Measurements from ENCODE around the gene SECTM1.
"Not testable (repeated sequence)": the region's sequence is repeated elsewhere in the genome, so short reads cannot be mapped to it uniquely, and the experiment has no call there.

The SECTM1 gene

GRCh38 chr17:82370471-82371332, 37.1 kb upstream of the SECTM1 start:
- DNase-seq (ENCODE audit: low read depth in 1 of 2, low spot score in 1 of 2): no peak

DNA sequence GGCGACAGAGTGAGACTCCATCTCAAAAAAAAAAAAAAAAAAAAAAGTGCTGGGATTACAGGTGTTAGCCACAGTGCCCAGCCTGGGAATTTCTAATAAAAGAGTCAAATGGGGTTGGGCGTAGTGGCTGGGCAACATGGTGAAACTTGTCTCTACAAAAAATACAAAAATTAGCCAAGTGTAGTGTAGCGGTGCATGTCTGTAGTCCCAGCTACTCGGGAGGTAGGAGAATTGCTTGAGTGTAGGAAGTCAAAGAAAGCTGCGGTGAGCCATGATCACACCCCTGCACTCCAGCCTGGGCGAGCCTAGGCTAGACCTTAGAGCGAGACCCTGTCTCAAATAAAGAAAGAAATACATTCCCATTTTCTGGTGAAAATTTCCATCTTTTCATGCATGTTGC, 35.6 kb upstream of the SECTM1 start:
- no peak for DNase-seq (ENCODE audit: low read depth in 1 of 2, low spot score in 1 of 2)

DNA sequence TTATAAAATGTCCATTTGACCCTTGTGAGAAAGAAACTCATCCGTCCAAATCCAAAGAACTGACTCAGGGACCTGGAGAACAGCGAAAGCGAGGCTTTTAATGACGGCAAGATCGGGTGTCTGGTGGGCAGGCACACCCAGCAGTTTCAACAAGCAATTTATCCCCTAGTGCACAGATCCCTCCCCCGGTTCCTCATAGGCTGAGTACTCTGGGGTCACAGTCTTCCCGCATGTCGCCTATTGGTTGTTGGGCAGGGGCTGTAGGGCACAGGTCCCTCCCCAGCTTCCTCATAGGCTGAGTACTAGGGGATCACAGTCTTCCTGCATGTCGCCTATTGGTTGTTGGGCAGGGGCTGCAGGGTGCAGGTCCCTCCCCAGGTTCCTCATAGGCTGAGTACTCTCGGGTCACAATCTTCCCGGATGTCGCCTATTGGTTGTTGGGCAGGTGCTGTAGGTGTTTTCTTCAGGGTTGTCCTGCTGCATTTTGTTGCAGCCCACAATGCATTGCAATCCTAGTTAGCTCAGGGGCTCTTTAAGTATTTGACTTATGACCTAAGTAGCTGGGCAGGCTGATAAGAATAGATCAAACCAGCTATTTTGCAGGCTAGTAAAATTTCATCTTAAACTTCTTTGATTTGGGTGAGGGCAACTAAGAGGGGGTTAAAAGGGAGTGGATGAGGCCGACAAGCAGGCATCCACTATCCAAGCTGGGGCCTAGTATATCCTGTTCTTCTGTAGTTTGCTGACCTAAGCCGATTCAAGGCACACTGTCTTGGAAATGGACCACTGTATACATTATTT, 34.4 kb upstream of the SECTM1 start:
- no peak for DNase-seq (ENCODE audit: low read depth in 1 of 2, low spot score in 1 of 2)

- no peak for DNase-seq (ENCODE audit: low read depth in 1 of 2, low spot score in 1 of 2)
Observed at GRCh38 chr17:82366749-82367148, 33.2 kb upstream of the SECTM1 start.

DNA sequence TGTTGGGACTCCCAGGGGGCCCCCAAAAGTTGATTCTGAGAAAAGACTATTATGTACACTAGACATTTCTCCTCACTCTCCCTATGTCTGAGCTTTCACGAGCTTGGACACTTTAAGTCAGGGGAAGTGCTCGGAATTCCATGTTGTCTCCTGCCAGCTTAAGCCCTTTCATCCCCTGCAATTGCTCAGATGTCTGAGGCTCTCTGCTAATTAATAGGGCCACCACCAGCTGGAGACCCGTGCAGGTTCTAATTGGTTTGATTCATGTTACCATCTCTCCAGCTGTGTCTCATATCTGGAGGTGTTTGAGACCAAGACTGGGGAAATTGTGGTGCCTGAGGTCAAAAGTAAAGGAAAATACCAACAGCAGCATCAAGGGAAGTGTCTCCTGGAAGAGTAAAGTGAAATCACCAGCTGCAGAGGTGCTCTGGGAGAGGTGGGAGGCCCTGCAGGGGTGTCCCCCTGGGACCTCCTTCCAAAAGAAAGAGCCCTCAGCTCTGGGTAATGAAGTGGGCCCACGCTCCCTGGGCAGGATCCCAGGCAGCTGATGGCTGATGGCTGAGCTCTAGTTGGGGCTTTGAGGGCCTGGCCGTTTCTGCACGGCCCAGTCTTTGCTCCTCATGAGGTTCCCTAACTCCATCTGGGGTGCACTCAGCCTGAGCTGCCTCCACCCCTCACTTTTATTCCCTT, 32.2 kb upstream of the SECTM1 start:
- no peak for DNase-seq (ENCODE audit: low read depth in 1 of 2, low spot score in 1 of 2)

DNA sequence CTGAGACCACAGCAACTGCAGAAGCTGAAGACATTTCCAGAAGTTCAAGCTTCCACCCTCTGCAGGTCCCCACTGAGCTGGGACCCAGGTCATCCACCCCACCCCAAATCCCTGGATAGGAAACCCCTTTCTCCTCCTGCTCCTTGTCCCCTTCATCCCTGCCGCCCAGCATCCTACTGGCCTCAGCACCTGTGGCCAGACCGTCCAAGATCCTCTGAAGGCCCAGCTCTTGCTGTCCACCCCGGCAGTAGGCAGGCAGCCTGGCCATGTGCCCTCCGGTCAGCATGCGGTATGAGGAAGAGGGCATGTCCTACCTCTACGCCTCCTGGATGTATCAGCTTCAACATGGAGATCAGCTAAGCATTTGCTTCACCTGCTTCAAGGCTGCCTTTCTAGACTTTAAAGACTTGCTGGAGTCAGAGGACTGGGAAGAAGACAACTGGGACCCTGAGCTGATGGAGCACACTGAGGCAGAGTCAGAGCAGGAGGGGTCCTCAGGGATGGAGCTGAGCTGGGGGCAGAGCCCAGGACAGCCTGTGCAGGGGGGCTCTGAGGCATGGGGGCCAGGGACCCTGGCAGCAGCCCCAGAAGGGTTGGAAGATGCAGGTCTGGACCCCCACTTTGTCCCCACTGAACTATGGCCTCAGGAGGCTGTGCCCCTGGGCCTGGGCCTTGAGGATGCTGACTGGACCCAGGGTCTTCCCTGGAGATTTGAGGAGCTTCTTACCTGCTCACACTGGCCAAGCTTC, 28.5 kb upstream of the SECTM1 start:
- no peak for DNase-seq (ENCODE audit: low read depth in 1 of 2, low spot score in 1 of 2)

DNA sequence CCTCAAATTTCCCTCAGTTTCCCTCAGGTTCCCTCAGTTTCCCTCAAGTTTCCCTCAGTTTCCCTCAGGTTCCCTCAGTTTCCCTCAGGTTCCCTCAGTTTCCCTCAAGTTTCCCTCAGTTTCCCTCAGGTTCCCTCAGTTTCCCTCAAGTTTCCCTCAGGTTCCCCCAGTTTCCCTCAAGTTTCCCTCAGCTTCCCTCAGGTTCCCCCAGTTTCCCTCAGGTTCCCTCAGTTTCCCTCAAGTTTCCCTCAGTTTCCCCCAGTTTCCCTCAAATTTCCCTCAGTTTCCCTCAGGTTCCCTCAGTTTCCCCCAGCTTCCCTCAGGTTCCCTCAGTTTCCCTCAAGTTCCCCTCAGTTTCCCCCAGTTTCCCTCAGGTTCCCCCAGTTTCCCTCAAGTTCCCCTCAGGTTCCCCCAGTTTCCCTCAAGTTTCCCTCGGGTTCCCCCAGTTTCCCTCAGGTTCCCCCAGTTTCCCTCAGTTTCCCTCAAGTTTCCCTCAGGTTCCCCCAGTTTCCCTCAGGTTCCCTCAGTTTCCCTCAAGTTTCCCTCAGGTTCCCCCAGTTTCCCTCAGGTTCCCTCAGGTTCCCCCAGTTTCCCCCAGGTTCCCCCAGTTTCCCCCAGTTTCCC, 26.0 kb upstream of the SECTM1 start:
- not testable (repeated sequence) for DNase-seq (ENCODE audit: low read depth in 1 of 2, low spot score in 1 of 2)

- no peak for DNase-seq (ENCODE audit: low read depth in 1 of 2, low spot score in 1 of 2)
Observed at GRCh38 chr17:82358465-82359350, 25.1 kb upstream of the SECTM1 start, which contains the start of gene TEX19. Gene TEX19 (plus strand): TSS chr17:82359247. CDS start chr17:82362151, 2,904 bp downstream.

DNA sequence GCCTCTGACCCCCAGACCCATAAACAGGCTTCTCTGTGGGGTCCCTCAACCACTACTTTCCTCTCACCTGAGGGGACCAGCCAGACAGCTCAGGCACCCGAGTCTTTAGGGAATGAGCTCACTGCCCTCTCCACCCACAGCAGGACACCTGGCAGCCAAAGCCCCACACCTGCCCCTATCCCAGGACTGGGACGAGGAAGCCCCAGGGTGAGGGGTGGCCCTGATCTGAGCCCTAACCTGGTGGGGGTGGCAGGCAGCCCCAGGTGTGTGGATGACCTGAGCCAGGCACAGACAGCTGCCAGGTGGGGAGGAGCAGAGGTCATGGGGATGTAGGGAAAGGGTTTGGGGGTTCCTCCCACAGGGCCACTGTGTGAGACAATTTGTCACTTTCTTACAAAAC, 23.8 kb upstream of the SECTM1 start:
- DNase-seq (ENCODE audit: low read depth in 1 of 2, low spot score in 1 of 2): no peak

DNA sequence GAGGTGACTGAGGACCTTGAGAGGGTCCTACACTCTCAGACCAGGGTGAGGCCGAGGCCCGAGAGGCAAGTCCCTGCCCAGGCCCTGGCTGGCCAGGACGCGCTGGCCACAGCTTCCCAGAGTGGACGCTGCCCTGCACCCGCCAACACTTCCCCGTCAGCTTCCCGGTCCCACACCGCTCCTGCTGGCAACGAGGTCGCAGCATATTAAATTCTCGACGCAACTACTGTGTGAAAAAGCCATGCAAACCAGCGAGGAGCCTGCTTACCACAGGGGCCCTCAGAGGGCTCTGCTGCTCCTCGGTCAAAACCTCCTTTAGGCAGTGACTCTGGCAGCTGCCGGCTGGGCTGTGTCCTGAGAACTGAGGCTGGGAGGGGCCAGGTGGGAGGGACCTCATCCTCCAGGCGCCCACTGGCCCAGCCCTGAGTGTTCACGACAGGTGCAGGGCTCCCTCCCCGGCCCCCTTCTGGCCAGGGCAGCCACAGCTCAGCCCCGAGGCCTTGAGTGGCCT, 23.3 kb upstream of the SECTM1 start:
- DNase-seq (ENCODE audit: low read depth in 1 of 2, low spot score in 1 of 2): no peak

DNA sequence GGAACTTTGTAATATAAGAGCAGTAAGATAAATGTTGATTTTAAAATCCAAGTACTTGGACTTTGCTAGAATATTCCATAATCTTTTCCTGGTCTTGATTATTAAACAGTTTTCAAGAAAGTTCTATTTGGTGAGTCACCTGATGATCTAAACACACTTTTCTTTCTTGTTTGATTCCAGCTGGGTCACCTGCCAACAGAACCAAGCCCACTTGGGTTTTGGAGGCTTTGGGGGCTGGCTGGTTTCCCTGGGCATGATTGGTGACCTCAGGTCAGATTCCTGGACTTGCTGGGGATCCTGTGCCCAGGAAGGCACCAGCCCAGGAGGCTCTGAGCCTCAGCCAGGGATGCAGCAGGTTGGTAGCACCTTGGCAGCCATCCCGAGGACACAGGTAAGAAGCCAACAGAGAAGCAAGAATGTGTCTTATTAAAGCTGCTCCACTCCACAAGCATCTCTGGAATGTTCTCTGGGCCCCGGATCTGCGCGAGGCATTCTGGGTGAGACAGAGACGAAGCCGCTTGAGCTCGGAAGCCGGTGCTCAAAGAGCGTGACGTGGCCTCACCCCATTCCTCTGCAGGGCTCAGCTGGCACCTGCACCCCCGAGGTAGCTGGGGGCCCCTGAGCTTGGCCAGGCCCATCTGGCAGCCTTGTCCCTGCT, 22.3 kb upstream of the SECTM1 start:
- no peak for DNase-seq (ENCODE audit: low read depth in 1 of 2, low spot score in 1 of 2)

DNA sequence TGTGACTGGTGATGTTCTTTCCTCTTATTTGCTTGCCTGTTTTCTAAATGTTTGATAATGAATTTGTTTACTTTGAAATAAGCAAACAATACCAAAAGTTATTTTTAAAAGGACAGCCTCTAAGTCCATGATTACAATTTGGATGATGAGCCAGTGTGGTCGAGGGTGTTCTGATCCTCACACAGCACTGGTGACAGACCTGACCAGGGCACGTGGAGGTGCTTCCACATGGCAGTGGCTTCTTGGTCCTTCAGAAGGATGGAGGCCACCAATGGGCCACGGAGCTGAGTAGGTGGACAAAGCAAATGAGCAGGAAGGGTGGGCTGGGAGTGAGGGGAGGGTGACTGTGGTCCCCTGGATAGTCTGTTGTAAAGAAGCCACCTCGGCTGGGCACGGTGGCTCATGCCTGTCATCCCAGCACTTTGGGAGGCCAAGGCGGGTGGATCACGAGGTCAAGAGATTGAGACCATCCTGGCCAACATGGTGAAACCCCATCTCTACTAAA, 21.3 kb upstream of the SECTM1 start:
- no peak for DNase-seq (ENCODE audit: low read depth in 1 of 2, low spot score in 1 of 2)

- DNase-seq (ENCODE audit: low read depth in 1 of 2, low spot score in 1 of 2): no peak
Observed at GRCh38 chr17:82353484-82353883, 19.9 kb upstream of the SECTM1 start.

DNA sequence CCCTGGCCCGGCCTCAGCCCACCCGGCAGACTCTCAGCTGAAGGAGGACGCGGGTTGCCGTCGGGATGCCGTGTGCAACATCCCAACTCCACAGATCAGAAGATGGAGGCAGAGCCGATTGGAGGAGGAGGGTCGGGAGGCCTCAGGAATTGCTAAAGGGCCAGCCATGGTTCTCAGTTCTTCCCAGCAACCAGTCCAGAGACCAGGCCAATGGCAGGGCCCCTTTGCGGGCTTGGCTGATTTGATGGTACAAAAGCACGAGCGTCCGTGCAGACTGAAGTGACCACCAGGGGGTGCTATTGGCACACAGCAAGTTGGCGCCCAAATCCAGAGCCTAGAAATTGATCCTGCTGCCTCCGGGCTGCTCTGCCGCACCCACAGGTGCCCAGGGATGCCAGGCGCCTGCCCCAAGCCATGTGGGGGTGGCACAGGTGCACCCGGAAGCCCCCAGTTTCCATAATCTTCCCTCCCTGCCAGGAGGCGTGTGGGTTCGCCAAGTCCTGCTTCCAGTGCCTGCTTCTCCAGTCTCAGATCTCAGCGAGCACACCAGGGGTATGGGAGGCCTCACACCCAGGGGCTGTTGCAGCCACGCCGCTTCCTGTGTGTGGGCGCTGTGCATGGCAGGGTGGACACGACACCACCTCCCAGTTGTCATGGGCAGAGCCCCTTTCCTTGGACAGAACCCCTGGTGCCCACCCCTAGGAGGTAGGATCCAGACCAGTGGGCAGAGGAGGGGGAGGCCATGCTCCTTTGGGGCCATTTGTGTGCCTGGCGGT, 18.3 kb upstream of the SECTM1 start:
- peak; percentile 61 to 71 for DNase-seq (ENCODE audit: low read depth in 1 of 2, low spot score in 1 of 2)

DNA sequence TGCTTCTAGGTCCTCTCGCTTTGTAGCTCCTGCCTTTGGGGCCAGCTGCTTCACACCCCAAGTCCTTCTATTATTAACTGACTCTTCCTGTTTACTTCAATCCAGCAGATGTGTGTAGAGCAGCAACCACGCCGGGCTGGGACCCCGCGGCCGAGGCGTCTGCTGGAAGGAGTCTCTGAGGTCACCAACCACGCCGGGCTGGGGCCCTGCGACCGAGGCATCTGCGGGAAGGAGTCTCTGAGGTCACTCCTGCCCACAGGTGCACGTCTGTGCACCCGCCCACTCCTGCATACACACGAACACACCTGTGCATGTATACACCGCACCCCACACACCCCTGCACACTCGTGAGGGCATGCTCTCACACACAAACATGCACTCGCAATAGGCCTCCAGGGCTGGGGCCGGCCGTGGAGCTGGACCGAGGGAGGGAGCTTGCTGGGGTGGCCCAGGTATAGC, 17.7 kb upstream of the SECTM1 start:
- DNase-seq (ENCODE audit: low read depth in 1 of 2, low spot score in 1 of 2): no peak

GRCh38 chr17:82350182-82351030, 16.8 kb upstream of the SECTM1 start:
- no peak for DNase-seq (ENCODE audit: low read depth in 1 of 2, low spot score in 1 of 2)

DNA sequence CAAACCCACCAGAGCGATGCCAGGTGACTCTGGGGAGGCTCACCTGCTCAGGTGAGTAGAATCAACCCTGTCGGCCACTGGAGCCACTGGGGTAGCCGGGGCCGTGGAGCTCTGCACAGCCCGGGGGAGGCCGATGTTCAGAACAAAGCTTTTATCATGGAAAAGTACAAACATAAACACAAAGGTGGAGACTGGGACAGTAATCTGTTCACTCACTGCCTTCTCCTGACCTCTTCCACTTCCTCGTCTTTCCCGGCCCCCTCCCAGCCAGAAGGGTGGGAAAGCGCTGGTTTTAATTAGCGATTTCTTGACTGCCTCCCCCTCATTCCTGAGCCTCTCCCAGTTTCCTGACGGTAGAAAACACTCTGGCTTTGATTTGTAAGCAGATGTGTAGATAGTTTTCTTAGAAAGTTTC, 15.7 kb upstream of the SECTM1 start:
- DNase-seq (ENCODE audit: low read depth in 1 of 2, low spot score in 1 of 2): no peak

Data from activated T-helper 1 cell treated with anti-CD3 and anti-CD28 coated beads, Interleukin-2, amount 50 U/mL, for 16 hours (primary cell).